GM19455 (cell line): ENCODE data around the gene SMPD3.

Experiments used
- ATAC-seq: cut with Tn5 transposase; IDR thresholded peaks from one replicate; pipeline ENCODE4 v1.9.1; 2021; ENCODE audit not compliant: unreplicated experiment

The SMPD3 gene

GRCh38 chr16:68406458-68407152 is 41.7 kb downstream of the SMPD3 start:
- no peak for ATAC-seq

GRCh38 chr16:68404736-68405345 is 43.5 kb downstream of the SMPD3 start:
- no peak for ATAC-seq

- no peak for ATAC-seq
These were observed 44.6 kb downstream of the SMPD3 start for GRCh38 chr16:68403704-68404103.

GRCh38 chr16:68403177-68403576 is 45.1 kb downstream of the SMPD3 start:
- ATAC-seq: no peak

- ATAC-seq: no peak
These were observed 45.6 kb downstream of the SMPD3 start for GRCh38 chr16:68402748-68403040.

GRCh38 chr16:68401871-68402747 is 46.2 kb downstream of the SMPD3 start:
- ATAC-seq: no peak

GRCh38 chr16:68400924-68401460 is 47.3 kb downstream of the SMPD3 start:
- no peak for ATAC-seq

GRCh38 chr16:68400083-68400923 is 48.0 kb downstream of the SMPD3 start:
- ATAC-seq: no peak

GRCh38 chr16:68399456-68399855 is 48.9 kb downstream of the SMPD3 start:
- no peak for ATAC-seq

GRCh38 chr16:68397710-68398201 is 50.6 kb downstream of the SMPD3 start:
- no peak for ATAC-seq

GRCh38 chr16:68396481-68396880 is 51.8 kb downstream of the SMPD3 start:
- ATAC-seq: no peak

GRCh38 chr16:68395815-68396214 is 52.5 kb downstream of the SMPD3 start:
- no peak for ATAC-seq

GRCh38 chr16:68395167-68395786 is 53.0 kb downstream of the SMPD3 start:
- ATAC-seq: no peak

GRCh38 chr16:68393333-68393732 is 55.0 kb downstream of the SMPD3 start:
- ATAC-seq: no peak

- no peak for ATAC-seq
These were observed 58.4 kb downstream of the SMPD3 start for GRCh38 chr16:68389750-68390371.

GRCh38 chr16:68389006-68389405 is 59.3 kb downstream of the SMPD3 start:
- ATAC-seq: no peak

- ATAC-seq: no peak
These were observed 60.2 kb downstream of the SMPD3 start for GRCh38 chr16:68388124-68388523.

GRCh38 chr16:68387301-68387700 is 61.0 kb downstream of the SMPD3 start:
- ATAC-seq: no peak

GRCh38 chr16:68386628-68387027 is 61.7 kb downstream of the SMPD3 start:
- ATAC-seq: no peak

GRCh38 chr16:68385371-68385770 is 62.9 kb downstream of the SMPD3 start:
- no peak for ATAC-seq
